SK-MEL-5 (cell line): ENCODE data around the gene YRDC. TPM values are rescaled to one million over a fixed set of nuclear protein-coding genes. Genes with fewer than 3 reads are reported as not detected.

ENCODE experiments used
- DNase-seq: peaks from one replicate; pipeline ENCODE4 v3.0.0-alpha.2; 2016; ENCODE audit warnings: low read depth, low spot score
- in situ Hi-C: cut with HindIII; loops from 2 replicates; pipeline ENCODE4 v1.10.0; 2016; ENCODE audit warnings: low sequenced_read_pairs, high pct_unique_total_duplicates, low pct_unique_long_range_greater_than_20kb
- total RNA-seq: library from RNA; depleted of rRNA; stranded (reverse); fragments of >200 nt; shearing (Covaris generic); gene quantifications from 2 replicates; pipeline ENCODE4 v1.2.3, GENCODE V29; 2014; rRNA removed

YRDC gene
- total RNA-seq, 1 experiment from 2014 or later: 55.2 TPM

DNA sequence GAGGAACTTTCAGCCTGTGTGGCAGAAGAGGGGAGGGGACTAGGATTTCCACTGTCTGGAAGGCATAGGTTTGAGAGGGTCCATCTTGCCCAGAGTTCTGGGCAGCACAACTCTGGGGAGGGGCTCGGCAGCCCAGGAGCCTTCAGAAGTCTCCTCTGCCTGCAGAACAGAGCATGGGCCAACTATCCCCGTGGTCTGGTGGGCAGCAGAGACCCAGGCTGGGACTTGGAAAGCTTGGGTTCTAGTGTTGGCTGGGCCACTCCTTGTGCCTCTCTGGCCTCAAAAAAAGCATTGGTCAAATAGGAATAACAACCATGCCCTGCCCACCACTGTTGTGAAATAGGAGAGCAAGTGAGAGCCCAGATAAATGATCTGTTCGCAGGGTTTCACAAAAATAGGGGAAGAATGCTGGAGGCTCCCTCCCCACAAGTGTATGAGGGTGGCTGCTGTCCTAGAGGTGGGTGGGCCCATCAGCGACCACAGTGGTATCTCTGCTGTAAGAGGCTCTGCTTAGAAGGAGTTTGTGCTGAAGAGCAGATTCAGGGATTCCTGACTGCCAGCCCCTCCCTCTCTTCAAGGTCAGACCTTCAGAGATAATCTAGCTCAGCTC is 52.0 kb downstream of the YRDC start:
- in situ Hi-C loops: no loop called here
- no peak for DNase-seq

DNA sequence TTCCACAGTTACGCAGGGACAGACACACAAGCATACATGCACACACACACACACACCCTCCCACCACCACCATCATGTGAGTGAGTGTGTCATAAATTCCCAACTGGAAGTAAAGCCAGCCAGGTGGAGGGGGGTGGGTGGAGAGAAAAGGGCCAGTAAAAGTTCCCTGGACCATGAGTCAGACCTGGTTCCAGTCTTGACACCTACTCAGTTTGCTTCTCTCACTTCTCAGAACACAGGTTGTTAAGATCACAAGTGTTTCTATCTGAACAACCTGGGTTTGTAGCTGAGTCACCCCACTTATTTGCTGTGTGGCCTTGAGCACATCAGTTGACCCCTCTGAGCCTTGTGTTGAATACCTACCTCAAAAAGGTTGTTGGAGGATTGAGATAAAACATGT is 52.7 kb downstream of the YRDC start:
- DNase-seq: no peak

DNA sequence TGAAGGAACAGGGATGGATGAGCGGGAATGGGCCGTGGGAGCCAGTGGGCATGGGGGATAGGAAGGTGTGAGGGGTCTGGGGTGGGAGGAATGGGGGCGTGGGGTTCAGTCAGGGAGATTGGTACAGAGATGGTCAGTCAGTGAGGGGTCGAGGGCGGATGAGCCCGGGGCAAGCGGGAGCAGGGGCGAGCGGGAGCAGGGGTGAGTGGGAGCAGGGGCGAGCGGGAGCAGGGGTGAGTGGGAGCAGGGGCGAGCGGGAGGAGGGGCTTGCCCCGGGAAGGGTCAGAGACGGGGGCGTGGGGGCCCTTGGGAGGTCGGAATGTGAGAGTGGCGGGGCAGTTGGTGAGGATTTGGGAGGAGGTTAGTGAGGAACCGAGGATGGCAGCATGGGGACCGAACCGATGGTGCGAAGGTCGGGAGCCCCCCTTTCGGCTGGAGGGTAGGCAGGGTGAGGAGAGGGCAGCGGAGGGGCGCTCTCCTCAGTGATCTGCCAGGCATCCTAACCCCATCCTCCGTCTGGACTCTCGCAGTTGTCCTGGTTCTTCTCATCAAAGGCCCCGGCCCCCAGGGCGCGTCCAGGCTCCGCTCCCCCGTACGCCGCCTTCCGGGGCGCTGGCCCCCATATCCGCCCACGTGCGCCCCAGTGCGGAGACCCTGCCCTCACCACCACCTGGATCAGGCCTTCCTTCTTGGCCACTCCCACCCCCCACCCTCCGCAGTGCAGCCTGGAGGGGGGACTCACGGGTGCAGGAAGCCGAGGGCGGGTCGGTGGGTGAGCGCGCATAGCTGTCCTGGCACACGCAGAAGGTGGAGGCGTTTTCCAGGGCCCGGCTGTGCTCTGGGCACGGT is 54.3 kb downstream of the YRDC start:
- in situ Hi-C loops: no loop called here
- no peak for DNase-seq

More for the DNA sequence above, 52.7 kb downstream of the YRDC start:
- in situ Hi-C loops: no loop called here

Other genes with a start within 250 kb of the YRDC start
- gene GNL2, start 212.3 kb downstream of the YRDC start, total RNA-seq: 77.8 and 87.0 TPM in 2 replicates
- gene RSPO1, start 173.3 kb downstream of the YRDC start, total RNA-seq: not detected in 2 replicates
- gene CDCA8, start 115.7 kb downstream of the YRDC start, total RNA-seq: 3.3 and 4.8 TPM in 2 replicates
- 0.13 and 0.32 TPM in 2 replicates for gene EPHA10, start 43.1 kb downstream of the YRDC start, total RNA-seq
- 22.3 and 27.3 TPM in 2 replicates for gene MANEAL, start 14.4 kb downstream of the YRDC start, total RNA-seq
- gene C1orf122, start 418 bp downstream of the YRDC start, total RNA-seq: 27.6 and 33.7 TPM in 2 replicates
- 1.4 and 1.6 TPM in 2 replicates for gene MTF1, start 51.4 kb upstream of the YRDC start, total RNA-seq
- 34.8 and 35.9 TPM in 2 replicates for gene INPP5B, start 138.8 kb upstream of the YRDC start, total RNA-seq
- gene SF3A3, start 181.8 kb upstream of the YRDC start, total RNA-seq: 105 and 107 TPM in 2 replicates
- gene FHL3, start 197.3 kb upstream of the YRDC start, total RNA-seq: 6.1 and 7.1 TPM in 2 replicates
- 73.1 and 79.0 TPM in 2 replicates for gene UTP11, start 204.5 kb upstream of the YRDC start, total RNA-seq
- gene POU3F1, start 238.6 kb upstream of the YRDC start, total RNA-seq: 3.0 and 4.0 TPM in 2 replicates